GM19023 (cell line): ENCODE results near the gene RGL2.

ENCODE experiments used
- ATAC-seq: cut with Tn5 transposase; IDR thresholded peaks from one replicate; pipeline ENCODE4 v1.9.1; 2021; ENCODE audit warnings: mild to moderate bottlenecking, moderate library complexity; ENCODE audit not compliant: unreplicated experiment

The RGL2 gene

GRCh38 chr6:33316603-33317418, 18.1 kb upstream of the RGL2 start:
- no peak for ATAC-seq

GRCh38 chr6:33315793-33316602, 17.3 kb upstream of the RGL2 start:
- no peak for ATAC-seq

DNA sequence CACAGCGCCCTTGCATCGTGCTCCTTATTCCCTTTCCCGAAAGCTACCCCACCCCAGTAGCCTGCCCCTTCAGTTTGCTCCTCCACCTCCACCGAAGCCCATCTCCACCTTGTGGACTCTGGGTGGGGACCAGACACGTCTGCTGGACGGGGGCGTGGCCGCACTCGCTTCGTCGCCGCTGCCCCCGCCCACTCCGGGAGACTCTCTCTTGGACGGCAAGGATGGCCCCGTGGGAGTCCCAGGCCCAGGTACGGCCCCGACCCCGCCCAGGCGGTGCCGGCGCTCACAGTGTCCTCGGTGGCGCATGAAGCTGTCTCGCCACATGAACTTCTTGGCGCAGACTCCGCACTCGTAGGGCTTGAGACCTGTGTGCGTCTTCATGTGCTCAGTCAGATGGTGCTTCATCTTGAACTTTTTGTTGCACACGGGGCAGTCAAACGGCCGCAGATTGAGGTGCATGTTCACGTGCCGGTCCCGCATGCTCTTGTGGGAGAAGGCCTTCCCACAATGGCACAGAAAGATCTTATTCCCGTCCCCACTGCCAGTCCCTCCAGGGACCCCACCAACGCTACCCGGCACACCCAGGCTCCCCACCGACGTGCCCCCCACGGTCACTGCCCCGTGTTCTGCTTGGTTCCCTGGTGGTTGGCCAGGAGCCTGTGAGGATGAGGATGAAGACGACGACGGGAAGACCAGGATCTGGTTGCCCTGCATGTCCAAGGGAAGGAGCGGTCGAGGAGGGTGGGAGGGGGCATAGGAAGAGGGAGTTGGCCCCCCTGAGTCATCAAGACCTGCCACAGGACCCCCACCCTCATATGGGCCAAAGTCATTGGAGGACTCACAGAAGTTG, 16.4 kb upstream of the RGL2 start:
- no peak for ATAC-seq

DNA sequence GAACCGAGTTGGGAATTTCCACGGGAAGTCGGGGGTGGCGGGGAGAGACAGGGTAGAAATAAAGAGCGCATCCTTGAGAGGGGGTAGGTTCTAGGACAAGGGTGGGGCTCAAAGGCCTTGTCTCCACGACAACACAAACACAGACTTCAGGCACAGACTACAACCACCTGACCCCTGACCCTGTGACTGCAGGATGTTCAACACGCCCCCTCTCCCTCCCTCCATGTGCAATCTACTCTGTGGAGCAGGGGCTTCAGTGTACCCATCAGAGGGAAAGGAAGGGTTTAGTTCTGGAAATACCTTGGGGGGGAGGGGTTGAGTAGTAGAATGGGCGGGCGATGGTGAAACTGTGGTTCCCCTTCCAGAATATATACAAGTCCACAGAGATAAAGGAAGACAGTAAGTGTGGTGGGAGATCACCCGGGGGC, 15.8 kb upstream of the RGL2 start:
- no peak for ATAC-seq

DNA sequence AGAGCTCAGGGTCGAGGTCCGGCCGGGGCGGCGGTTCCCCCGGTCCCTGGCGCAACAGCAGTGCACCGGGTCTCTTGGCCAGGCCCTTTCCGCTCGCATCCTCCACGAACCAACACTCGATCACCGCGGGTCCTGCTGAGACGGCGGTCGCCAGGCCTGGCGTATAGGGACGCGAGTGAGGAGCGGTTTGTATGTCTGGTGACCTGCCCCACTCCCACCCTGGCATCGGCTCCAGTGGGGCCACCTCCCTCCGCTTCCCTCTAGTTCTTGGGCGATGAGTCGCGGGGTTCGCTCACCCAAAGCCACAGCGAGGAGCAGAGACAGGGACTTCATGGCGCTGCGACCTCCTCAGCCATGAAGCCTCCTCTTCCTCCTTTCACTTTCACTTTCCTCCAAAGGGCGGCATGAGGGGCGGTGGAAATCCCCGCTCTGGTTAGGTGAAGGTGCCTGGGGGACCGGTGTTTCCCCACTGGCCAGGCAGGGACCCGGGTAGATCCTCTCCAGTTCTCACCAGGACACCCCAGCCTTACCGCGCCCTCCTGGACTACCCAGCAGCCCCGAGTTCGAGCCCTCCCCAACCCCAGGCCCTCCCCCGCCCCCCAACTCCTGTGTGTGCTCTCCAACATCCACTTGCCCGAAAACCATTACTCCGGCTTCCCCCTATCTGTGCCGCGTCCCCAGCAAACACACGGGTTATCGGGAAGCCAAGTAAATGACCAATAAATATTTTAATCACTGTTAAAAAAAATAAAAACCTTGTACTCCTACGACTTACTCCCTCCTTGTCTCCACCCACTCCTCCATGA, 15.2 kb upstream of the RGL2 start, which contains the start of gene TAPBP:
TAPBP (minus strand) TSS at position 370 of the 806 bp plus-strand sequence; CDS start at position 333, 37 bp downstream.
- ATAC-seq, result no peak

- ATAC-seq, result no peak
Measured at GRCh38 chr6:33313105-33313708, 14.5 kb upstream of the RGL2 start.

GRCh38 chr6:33312361-33313104, 13.8 kb upstream of the RGL2 start:
- ATAC-seq, result no peak

GRCh38 chr6:33306356-33306755, 7.6 kb upstream of the RGL2 start:
- ATAC-seq, result no peak

- ATAC-seq, result no peak
Measured at GRCh38 chr6:33305052-33305451, 6.3 kb upstream of the RGL2 start.

DNA sequence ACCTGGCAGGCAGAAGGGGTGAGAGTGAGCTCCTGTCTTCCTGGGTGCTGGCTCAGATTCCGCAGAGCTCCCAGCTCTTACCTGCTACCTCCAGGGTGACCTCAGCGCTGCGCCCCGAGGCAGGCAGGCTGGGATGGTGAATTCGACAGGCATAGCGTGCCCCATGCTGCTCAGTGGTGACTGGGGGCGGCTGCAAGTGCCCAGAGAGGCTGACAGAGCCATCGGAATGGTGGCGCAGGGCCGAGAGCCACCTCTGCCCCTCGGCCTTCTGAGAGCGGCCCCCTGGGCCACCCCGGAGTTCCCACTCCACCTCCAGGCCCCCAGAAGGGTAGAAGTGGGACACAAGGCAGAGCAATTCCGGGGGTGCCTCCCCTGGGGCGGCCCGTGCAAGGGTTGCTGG, 5.5 kb upstream of the RGL2 start:
- ATAC-seq, result no peak

GRCh38 chr6:33301877-33302276, 3.1 kb upstream of the RGL2 start:
- ATAC-seq, result no peak

DNA sequence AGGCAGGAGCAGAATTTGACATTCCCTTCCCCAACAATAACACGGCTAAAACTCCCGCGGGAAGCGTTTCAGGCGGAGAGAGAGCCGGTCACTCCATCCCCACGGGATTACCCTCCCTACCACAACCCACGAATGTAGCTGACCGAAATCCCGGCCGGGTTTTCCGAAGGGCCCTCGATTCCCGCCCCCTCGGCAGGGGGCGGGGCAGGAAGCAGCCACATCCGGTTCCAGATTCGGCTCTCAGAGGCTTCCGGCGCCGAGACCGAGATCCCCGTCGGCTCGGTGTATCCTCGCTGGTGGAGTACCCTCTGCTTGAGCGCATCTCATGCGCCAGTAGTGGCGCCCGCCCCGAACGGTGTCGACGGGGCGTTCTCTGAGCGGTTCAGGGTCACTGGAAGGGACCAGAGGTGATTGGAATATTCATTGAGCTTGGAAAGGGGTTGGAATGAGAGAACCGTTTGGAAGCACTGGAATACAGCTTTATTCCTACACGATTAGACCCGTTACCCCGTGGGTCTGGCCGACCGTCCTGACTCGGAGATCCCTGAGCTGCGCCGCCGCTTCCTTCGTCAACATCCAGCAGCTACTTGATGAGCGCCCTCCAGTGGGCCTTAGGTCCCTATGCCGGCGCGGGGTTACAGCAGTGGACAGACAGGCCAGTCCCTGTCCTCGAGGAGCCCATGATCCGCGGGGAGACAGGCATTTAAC, 649 bp upstream of the RGL2 start:
- peak; percentile 71 for ATAC-seq

DNA sequence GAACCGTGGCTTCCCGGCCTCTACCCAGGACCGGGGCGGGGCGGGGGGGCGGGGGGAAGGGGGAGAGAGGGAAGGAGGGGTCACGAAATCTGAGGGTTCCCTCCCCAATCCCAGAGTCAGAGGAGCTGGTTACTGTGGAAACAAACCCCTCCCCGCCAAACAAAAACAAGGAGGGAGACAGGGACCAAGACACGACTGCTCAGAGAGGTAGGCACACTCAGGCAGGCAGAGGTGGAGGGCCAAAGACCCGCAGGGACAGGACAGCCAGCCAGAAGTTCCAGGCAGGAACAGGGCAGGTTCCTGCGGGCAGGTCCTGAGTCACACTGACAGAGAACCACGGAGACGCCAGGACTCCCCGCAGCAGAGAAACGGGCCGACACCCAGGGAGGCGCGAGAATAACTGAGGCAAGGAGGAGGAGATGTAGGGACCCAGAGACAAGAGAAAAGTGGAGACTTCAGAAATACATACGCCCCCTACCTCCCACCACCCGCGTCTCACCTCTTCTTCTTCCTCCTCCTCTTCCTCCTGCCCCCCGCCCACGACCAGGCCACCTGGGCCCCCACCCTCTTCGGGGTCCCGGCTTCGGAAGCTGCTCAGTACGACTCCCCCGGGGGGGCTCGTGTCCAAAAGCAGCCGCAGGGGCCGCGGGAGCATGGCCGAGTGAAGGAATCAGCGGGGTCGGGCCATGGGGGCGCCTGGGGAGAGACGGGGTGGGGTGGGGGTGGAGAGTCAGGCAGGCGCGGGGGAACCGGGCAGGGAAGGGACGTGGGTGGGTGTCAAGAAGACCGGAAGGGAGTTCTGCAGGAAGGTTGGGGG, 578 bp downstream of the RGL2 start:
- ATAC-seq, result peak; percentile 21

GRCh38 chr6:33297406-33297955, 1.3 kb downstream of the RGL2 start:
- no peak for ATAC-seq

DNA sequence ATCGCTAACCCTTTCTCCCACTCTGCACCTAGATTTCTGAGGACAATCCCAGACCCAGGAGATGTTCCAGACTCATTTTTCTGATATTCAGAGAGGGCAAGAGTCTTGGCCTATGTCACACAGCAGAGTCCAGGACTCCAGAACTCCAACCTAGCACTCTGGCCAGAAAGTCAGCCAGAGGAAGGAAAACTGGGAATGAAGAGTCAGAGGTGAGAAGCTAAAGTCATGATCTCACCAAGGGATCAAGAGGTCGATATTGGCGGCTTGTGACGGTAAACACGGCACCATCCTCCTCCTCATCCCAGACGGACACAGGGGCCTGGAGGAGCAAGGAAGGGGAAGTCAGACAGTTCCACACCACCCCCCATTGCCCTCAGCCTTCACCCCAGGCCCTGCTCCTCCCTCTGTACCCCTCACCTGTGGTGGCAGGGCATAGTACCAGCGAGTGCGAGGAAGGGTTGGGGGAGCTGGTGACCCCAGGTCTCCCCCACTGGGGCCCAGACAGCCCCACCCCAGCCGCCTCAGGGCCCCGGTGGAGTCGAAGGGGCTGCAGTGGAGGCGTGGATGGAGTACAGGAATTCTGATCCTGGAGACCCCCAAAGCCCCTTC, 1.8 kb downstream of the RGL2 start:
- no peak for ATAC-seq

GRCh38 chr6:33295621-33296369, 2.9 kb downstream of the RGL2 start:
- no peak for ATAC-seq
